ENCODE data around the gene NDUFAF3.
A peak's percentile ranks its signal among the peaks of the same experiment; 100 is the strongest.

NDUFAF3 gene

DNA sequence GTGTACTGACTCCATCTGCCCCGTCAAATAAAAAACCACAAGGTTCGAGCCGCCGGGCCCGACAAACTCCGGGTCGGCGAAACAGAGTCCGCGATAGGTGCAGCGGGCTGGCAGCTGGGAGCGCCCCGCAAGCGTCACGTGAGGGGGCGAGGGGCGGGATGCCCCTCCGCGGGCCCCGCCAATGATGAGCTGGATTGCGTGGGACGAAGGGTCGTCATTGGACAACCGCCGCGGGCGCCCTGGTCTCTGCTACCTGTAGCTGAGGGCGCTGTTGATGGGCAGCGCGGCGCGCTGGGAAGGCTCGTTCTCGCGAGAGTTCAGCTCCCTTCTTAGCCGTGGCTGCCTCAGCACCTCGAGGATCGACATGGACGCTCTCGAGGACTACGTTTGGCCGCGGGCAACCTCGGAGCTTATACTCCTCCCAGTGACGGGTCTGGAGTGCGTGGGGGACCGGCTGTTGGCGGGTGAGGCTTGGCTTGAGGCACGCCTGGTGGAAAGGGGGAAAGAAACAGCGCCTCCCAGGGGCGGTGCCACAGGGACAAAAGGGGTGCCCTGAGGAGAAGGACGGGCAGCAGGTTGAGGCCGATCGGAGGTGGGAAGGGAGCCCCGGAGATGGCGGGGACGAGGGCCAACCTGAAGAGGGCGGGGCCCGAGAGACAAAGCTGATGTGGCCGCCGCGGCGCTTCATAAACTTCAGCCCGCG lies 14.7 kb upstream of the NDUFAF3 start, which contains the start of gene WDR6 (continued):
- TF ChIP-seq ZNF433 (tag by site-specific recombination; IDR thresholded peaks at IDR 0.05; ENCODE audit: low read depth), result no peak
- TF ChIP-seq, protein P1, sequence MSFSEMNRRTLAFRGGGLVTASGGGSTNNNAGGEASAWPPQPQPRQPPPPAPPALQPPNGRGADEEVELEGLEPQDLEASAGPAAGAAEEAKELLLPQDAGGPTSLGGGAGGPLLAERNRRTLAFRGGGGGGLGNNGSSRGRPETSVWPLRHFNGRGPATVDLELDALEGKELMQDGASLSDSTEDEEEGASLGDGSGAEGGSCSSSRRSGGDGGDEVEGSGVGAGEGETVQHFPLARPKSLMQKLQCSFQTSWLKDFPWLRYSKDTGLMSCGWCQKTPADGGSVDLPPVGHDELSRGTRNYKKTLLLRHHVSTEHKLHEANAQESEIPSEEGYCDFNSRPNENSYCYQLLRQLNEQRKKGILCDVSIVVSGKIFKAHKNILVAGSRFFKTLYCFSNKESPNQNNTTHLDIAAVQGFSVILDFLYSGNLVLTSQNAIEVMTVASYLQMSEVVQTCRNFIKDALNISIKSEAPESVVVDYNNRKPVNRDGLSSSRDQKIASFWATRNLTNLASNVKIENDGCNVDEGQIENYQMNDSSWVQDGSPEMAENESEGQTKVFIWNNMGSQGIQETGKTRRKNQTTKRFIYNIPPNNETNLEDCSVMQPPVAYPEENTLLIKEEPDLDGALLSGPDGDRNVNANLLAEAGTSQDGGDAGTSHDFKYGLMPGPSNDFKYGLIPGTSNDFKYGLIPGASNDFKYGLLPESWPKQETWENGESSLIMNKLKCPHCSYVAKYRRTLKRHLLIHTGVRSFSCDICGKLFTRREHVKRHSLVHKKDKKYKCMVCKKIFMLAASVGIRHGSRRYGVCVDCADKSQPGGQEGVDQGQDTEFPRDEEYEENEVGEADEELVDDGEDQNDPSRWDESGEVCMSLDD (tag by site-specific recombination; IDR thresholded peaks at IDR 0.05), result peak; percentile 89; the same call in 1 of the 2 replicates
- TF ChIP-seq ZNF350 (tag by site-specific recombination; IDR thresholded peaks at IDR 0.05), result no peak
- no peak for TF ChIP-seq ZNF266 (tag by site-specific recombination; IDR thresholded peaks at IDR 0.05; ENCODE audit: low read depth)
- peak; percentile 89 for TF ChIP-seq ZBTB20 (tag by site-specific recombination; IDR thresholded peaks at IDR 0.05)
- no peak for TF ChIP-seq ZNF571 (tag by site-specific recombination; IDR thresholded peaks at IDR 0.05)
- TF ChIP-seq MZF1 (tag by site-specific recombination; IDR thresholded peaks at IDR 0.05; ENCODE audit: borderline replicate concordance), result 0 out of 2 replicates have a peak, but pooled peaks have one; percentile 14
- no peak for TF ChIP-seq ZNF292 (tag by site-specific recombination; IDR thresholded peaks at IDR 0.05; ENCODE audit: borderline replicate concordance, low read depth)
- peak; percentile 83 for TF ChIP-seq ZBTB8A (tag by site-specific recombination; IDR thresholded peaks at IDR 0.05)
- TF ChIP-seq, protein P2, sequence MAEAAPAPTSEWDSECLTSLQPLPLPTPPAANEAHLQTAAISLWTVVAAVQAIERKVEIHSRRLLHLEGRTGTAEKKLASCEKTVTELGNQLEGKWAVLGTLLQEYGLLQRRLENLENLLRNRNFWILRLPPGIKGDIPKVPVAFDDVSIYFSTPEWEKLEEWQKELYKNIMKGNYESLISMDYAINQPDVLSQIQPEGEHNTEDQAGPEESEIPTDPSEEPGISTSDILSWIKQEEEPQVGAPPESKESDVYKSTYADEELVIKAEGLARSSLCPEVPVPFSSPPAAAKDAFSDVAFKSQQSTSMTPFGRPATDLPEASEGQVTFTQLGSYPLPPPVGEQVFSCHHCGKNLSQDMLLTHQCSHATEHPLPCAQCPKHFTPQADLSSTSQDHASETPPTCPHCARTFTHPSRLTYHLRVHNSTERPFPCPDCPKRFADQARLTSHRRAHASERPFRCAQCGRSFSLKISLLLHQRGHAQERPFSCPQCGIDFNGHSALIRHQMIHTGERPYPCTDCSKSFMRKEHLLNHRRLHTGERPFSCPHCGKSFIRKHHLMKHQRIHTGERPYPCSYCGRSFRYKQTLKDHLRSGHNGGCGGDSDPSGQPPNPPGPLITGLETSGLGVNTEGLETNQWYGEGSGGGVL (tag by site-specific recombination; IDR thresholded peaks at IDR 0.05), result no peak
- no peak; the same call in 1 of the 2 replicates for TF ChIP-seq ZNF768 (tag by site-specific recombination; IDR thresholded peaks at IDR 0.05)
- 0 out of 2 replicates have a peak, but pooled peaks have one; percentile 15 for TF ChIP-seq ZNF785 (tag by site-specific recombination; IDR thresholded peaks at IDR 0.05)
- no peak for TF ChIP-seq ZNF521 (tag by site-specific recombination; IDR thresholded peaks at IDR 0.05)
- peak; percentile 84 for TF ChIP-seq SP7 (tag by site-specific recombination; IDR thresholded peaks at IDR 0.05)
- no peak for TF ChIP-seq ZFP3 (tag by site-specific recombination; IDR thresholded peaks at IDR 0.05; ENCODE audit: low read depth)
- TF ChIP-seq IKZF3 (tag by site-specific recombination; IDR thresholded peaks at IDR 0.05), result no peak
- no peak; the same call in 1 of the 2 replicates for TF ChIP-seq ZNF600 (tag by site-specific recombination; IDR thresholded peaks at IDR 0.05)
- TF ChIP-seq ZNF518A (tag by site-specific recombination; conservative IDR thresholded peaks at IDR 0.05; ENCODE audit: low read depth), result 0 out of 2 replicates have a peak, but pooled peaks have one; percentile 16
- peak; percentile 68; the same call in 1 of the 2 replicates for TF ChIP-seq ZNF777 (tag by site-specific recombination; IDR thresholded peaks at IDR 0.05; ENCODE audit: borderline replicate concordance)
- peak; percentile 64; the same call in 1 of the 2 replicates for TF ChIP-seq KLF8 (tag by site-specific recombination; IDR thresholded peaks at IDR 0.05)
- TF ChIP-seq, protein P3, sequence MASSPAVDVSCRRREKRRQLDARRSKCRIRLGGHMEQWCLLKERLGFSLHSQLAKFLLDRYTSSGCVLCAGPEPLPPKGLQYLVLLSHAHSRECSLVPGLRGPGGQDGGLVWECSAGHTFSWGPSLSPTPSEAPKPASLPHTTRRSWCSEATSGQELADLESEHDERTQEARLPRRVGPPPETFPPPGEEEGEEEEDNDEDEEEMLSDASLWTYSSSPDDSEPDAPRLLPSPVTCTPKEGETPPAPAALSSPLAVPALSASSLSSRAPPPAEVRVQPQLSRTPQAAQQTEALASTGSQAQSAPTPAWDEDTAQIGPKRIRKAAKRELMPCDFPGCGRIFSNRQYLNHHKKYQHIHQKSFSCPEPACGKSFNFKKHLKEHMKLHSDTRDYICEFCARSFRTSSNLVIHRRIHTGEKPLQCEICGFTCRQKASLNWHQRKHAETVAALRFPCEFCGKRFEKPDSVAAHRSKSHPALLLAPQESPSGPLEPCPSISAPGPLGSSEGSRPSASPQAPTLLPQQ (tag by site-specific recombination; IDR thresholded peaks at IDR 0.05), result peak; percentile 41; the same call in 1 of the 2 replicates
- no peak for TF ChIP-seq ZNF621 (tag by site-specific recombination; IDR thresholded peaks at IDR 0.05)
- TF ChIP-seq SALL2 (tag by site-specific recombination; IDR thresholded peaks at IDR 0.05; ENCODE audit: borderline replicate concordance), result no peak
- TF ChIP-seq GLIS1 (tag by site-specific recombination; IDR thresholded peaks at IDR 0.05), result no peak
- peak; percentile 77 for TF ChIP-seq ZNF335 (tag by site-specific recombination; conservative IDR thresholded peaks at IDR 0.05)
- TF ChIP-seq ZNF626 (tag by site-specific recombination; IDR thresholded peaks at IDR 0.05), result no peak
